C1 segment of cervical spinal cord (tissue), 14 donors: Measurements from ENCODE around the gene TK2.
"Not testable (repeated sequence)": the region's sequence is repeated elsewhere in the genome, so short reads cannot be mapped to it uniquely, and the experiment has no call there.

Source experiments
- DNase-seq, 14 donors: peaks; one replicate each; lab custom pipeline; 2025; lab: John Stamatoyannopoulos, UW

The TK2 gene

GRCh38 chr16:66520406-66521170 is 29.3 kb downstream of the TK2 start:
- DNase-seq, result peak in 5 of 14 donors; percentile 5 to 45 (median 27)

- DNase-seq, result no peak
Observed at GRCh38 chr16:66519482-66520373, 30.2 kb downstream of the TK2 start.

- peak in 2 of 14 donors; percentile 36 to 49 for DNase-seq
Observed at GRCh38 chr16:66517586-66518263, 32.2 kb downstream of the TK2 start.

GRCh38 chr16:66516808-66517585 is 32.9 kb downstream of the TK2 start:
- DNase-seq, result peak in 13 of 14 donors; percentile 39 to 98 (median 91)

- no peak for DNase-seq
Observed at GRCh38 chr16:66516509-66516807, 33.5 kb downstream of the TK2 start.

- peak in 7 of 14 donors; percentile 18 to 58 (median 45) for DNase-seq
Observed at GRCh38 chr16:66515596-66516508, 34.1 kb downstream of the TK2 start.

- DNase-seq, result not testable (repeated sequence)
Observed at GRCh38 chr16:66514980-66515595, 34.8 kb downstream of the TK2 start.

GRCh38 chr16:66514391-66514790 is 35.5 kb downstream of the TK2 start:
- DNase-seq, result not testable (repeated sequence)

- no peak for DNase-seq
Observed at GRCh38 chr16:66513111-66513723, 36.7 kb downstream of the TK2 start.

GRCh38 chr16:66512272-66513110 is 37.4 kb downstream of the TK2 start:
- no peak for DNase-seq

GRCh38 chr16:66511602-66512271 is 38.2 kb downstream of the TK2 start:
- peak in 2 of 14 donors; percentile 17 to 41 for DNase-seq

GRCh38 chr16:66510711-66511601 is 39.0 kb downstream of the TK2 start:
- DNase-seq, result peak in 5 of 14 donors; percentile 43 to 56 (median 51)

- no peak for DNase-seq
Observed at GRCh38 chr16:66510298-66510697, 39.6 kb downstream of the TK2 start.

- DNase-seq, result no peak
Observed at GRCh38 chr16:66509576-66509975, 40.3 kb downstream of the TK2 start.

- no peak for DNase-seq
Observed at GRCh38 chr16:66508914-66509496, 40.9 kb downstream of the TK2 start.

- no peak for DNase-seq
Observed at GRCh38 chr16:66508248-66508913, 41.5 kb downstream of the TK2 start.
